HepG2 (cell line): ENCODE data around the gene OR4X2. TPM values are rescaled to one million over a fixed set of nuclear protein-coding genes. Genes with fewer than 3 reads are reported as not detected.

Experiments
- ATAC-seq: fragments of 200-7000 bp; cut with Tn5 transposase; 3 replicates; pipeline ENCODE4 v1.9.1; 2020; ENCODE audit warnings: mild to moderate bottlenecking, moderate library complexity
- BruUV-seq: library from RNA; stranded (reverse); fragments of 400-500 nt; replicated peaks from 2 replicates; lab custom pipeline; 2021; lab: Mats Ljungman, UMichigan
- CTCF ChIA-PET: fragments of 300-600 bp; formaldehyde crosslinking; extraction: SDS; loops from one replicate; lab custom pipeline; 2021; ENCODE audit warnings: low total read pairs, inconsistent platforms, low intra/inter-chr PET ratio; lab: Yijun Ruan, JAX
- POLR2A ChIA-PET: fragments of 350-600 bp; sonication (Branson Sonifier 250); formaldehyde crosslinking; loops from one replicate; lab custom pipeline; 2020; ENCODE audit warnings: antibody characterized with exemption, inconsistent platforms; lab: Yijun Ruan, JAX
- DNase-seq: peaks from one replicate; pipeline ENCODE4 v3.0.0-alpha.2; 2015; ENCODE audit warnings: low spot score
- FAIRE-seq: peaks from 3 replicates; lab custom pipeline; 2011; peaks lifted over from hg19 to GRCh38; lab: Jason Lieb, UNC
- H2AFZ ChIP-seq: one replicate; pipeline ENCODE4 v1.6.1; 2011; ENCODE audit warnings: low read length, inconsistent platforms
- H3K27ac ChIP-seq: fragments of 300-600 bp; 3 replicates; pipeline ENCODE4 v1.8.0; 2011; ENCODE audit warnings: mixed run types, mild to moderate bottlenecking, mixed read lengths, low read length, inconsistent platforms; ENCODE audit not compliant: insufficient read depth; ENCODE audit errors: extremely low read length
- H3K27me3 ChIP-seq, 2 experiments: fragments of 200-600 bp in 1 of 2; 2 replicates in 1 of 2; 3 replicates in 1 of 2; pipeline versions ENCODE4 v1.6.0 to v1.8.0; 2011; ENCODE audit warnings: low read length in 2 of 2, mild to moderate bottlenecking in 2 of 2, moderate library complexity in 2 of 2, inconsistent platforms in 1 of 2; ENCODE audit not compliant: insufficient read depth in 2 of 2, control insufficient read depth in 1 of 2
- H3K36me3 ChIP-seq, 2 experiments: fragments of 200-600 bp in 1 of 2; replicated peaks in 1 of 2; 2 replicates in 1 of 2; 3 replicates in 1 of 2; pipeline versions ENCODE4 v1.5.1 to v1.8.0; 2011; ENCODE audit warnings: low read length in 2 of 2, inconsistent platforms in 1 of 2; ENCODE audit not compliant: insufficient read depth in 2 of 2, control insufficient read depth in 1 of 2
- H3K4me1 ChIP-seq: 2 replicates; pipeline ENCODE4 v1.5.1; 2012; ENCODE audit warnings: low read length, inconsistent platforms; ENCODE audit not compliant: insufficient read depth
- H3K4me2 ChIP-seq: 2 replicates; pipeline ENCODE4 v1.6.0; 2011; ENCODE audit warnings: low read depth, low read length, inconsistent platforms
- H3K4me3 ChIP-seq, 3 experiments: fragments of 200-600 bp in 1 of 3; sonication (generic), shearing (Covaris generic) in 1 of 3; replicated peaks in 1 of 3; 2 replicates each; pipeline ENCODE4 v1.5.1; 2011 to 2016; ENCODE audit warnings: low read length in 3 of 3, inconsistent platforms in 2 of 3, low read depth in 2 of 3, mild to moderate bottlenecking in 2 of 3, control low read depth in 1 of 3, mixed read lengths in 1 of 3; ENCODE audit not compliant: insufficient read depth in 1 of 3
- H3K79me2 ChIP-seq: one replicate; pipeline ENCODE4 v1.6.1; 2011; ENCODE audit warnings: low read length, inconsistent platforms; ENCODE audit not compliant: insufficient read depth
- H3K9ac ChIP-seq: 2 replicates; pipeline ENCODE4 v1.6.0; 2011; ENCODE audit warnings: mild to moderate bottlenecking, low read depth, low read length, inconsistent platforms; ENCODE audit not compliant: insufficient read depth
- H3K9me3 ChIP-seq: 2 replicates; pipeline ENCODE4 v1.5.1; 2012; ENCODE audit warnings: mild to moderate bottlenecking, low read length
- H4K20me1 ChIP-seq: 2 replicates; pipeline ENCODE4 v1.6.0; 2011; ENCODE audit warnings: inconsistent platforms, mild to moderate bottlenecking, low read length, moderate library complexity; ENCODE audit not compliant: insufficient read depth
- ATF4 ChIP-seq, 2 experiments: fragments of 450-650 bp in 1 of 2; sonication (generic) in 1 of 2; formaldehyde crosslinking; IDR thresholded peaks; 2 replicates each; pipeline versions ENCODE4 v1.5.0 to v1.8.0; 2020 to 2022; ENCODE audit warnings: mild to moderate bottlenecking in 1 of 2, missing genetic modification reagents in 1 of 2
- KDM6A ChIP-seq: IDR thresholded peaks from 2 replicates; pipeline ENCODE4 v1.6.1; 2016; ENCODE audit warnings: low read depth
- NCOR1 ChIP-seq: fragments of 200-600 bp; sonication (generic); IDR thresholded peaks from 2 replicates; pipeline ENCODE4 v1.7.0; 2017; ENCODE audit warnings: antibody characterized with exemption, low read length, borderline replicate concordance
- REXO4 ChIP-seq: sonication (generic); formaldehyde crosslinking; IDR thresholded peaks from 2 replicates; pipeline ENCODE4 v1.8.0; 2022; ENCODE audit warnings: missing genetic modification reagents, mild to moderate bottlenecking, borderline replicate concordance
- SIX4 ChIP-seq: sonication (generic); formaldehyde crosslinking; IDR thresholded peaks from 2 replicates; pipeline ENCODE4 v1.4.0; 2020; ENCODE audit warnings: missing genetic modification reagents
- YY1 ChIP-seq: IDR thresholded peaks from 2 replicates; pipeline ENCODE4 v1.6.1; 2011; ENCODE audit warnings: low read length, low read depth, moderate library complexity, mild to moderate bottlenecking; ENCODE audit not compliant: insufficient read depth, insufficient replicate concordance
- ZBTB34 ChIP-seq: sonication (generic); formaldehyde crosslinking; IDR thresholded peaks from 2 replicates; pipeline ENCODE4 v1.8.0; 2022; ENCODE audit warnings: mild to moderate bottlenecking, missing genetic modification reagents
- ZFP62 ChIP-seq: sonication (generic); formaldehyde crosslinking; IDR thresholded peaks from 2 replicates; pipeline ENCODE4 v1.4.0; 2020; ENCODE audit warnings: missing genetic modification reagents
- ZFY ChIP-seq: sonication (generic); formaldehyde crosslinking; IDR thresholded peaks from 2 replicates; pipeline ENCODE4 v1.4.0; 2020; ENCODE audit warnings: missing genetic modification reagents
- ZKSCAN1 ChIP-seq: fragments of 150-350 bp; IDR thresholded peaks from 2 replicates; pipeline ENCODE4 v1.6.1; 2014; ENCODE audit warnings: low read length
- ZMYM3 ChIP-seq: sonication (generic); formaldehyde crosslinking; IDR thresholded peaks from 2 replicates; pipeline ENCODE4 v1.5.1; 2020; ENCODE audit warnings: mild to moderate bottlenecking, missing genetic modification reagents
- ZNF512B ChIP-seq: sonication (generic); formaldehyde crosslinking; IDR thresholded peaks from 2 replicates; pipeline ENCODE4 v1.5.1; 2020; ENCODE audit warnings: missing genetic modification reagents, mild to moderate bottlenecking, borderline replicate concordance
- ZNF724P ChIP-seq: sonication (generic); formaldehyde crosslinking; IDR thresholded peaks from 2 replicates; pipeline ENCODE4 v1.8.0; 2022; ENCODE audit warnings: missing genetic modification reagents, borderline replicate concordance
- ZNF883 ChIP-seq: sonication (generic); formaldehyde crosslinking; IDR thresholded peaks from 2 replicates; pipeline ENCODE4 v1.5.1; 2020; ENCODE audit warnings: mild to moderate bottlenecking, missing genetic modification reagents; ENCODE audit errors: not compliant biosample characterization
- WGBS: methylation state at CpG from one replicate; pipeline ENCODE4 v1.1.6; 2017; ENCODE audit warnings: low lambda C conversion rate; 5-methylcytosine and 5-hydroxymethylcytosine counted together
- in situ Hi-C: cut with HindIII; loops from 2 replicates; pipeline ENCODE4 v1.10.0; 2017; ENCODE audit warnings: low pct_unique_long_range_greater_than_20kb; ENCODE audit not compliant: extremely low pct_ligation_motif_present
- intact Hi-C: fragments of 100-400 bp; cut with micrococcal nuclease; formaldehyde crosslinking; loops from one replicate; pipeline ENCODE4 v1.10.0; 2022; ENCODE audit not compliant: unreplicated experiment
- polyA plus RNA-seq, 8 experiments: library from polyadenylated mRNA; depleted of rRNA in 3 of 8; stranded (reverse) in 7 of 8; unstranded in 1 of 8; fragments of >200 nt; fragmentation: Illumina TruSeq in 4 of 8; extraction: Trizol in 4 of 8; gene quantifications; 2 replicates each; pipeline versions ENCODE4 v1.2.1 to v1.2.3, GENCODE V29; 2011 to 2016; ENCODE audit warnings: low read depth in 4 of 8, missing spikeins in 1 of 8, mixed read lengths in 1 of 8; ENCODE audit not compliant: insufficient read depth in 1 of 8
- total RNA-seq, 5 experiments: library from RNA; depleted of rRNA; stranded (reverse); fragments of >200 nt; fragmentation: Illumina TruSeq; extraction: Trizol; gene quantifications; 2 replicates each; pipeline ENCODE4 v1.2.3, GENCODE V29; 2016; ENCODE audit warnings: low read depth in 1 of 5

The OR4X2 gene
- total and polyA plus RNA-seq, 2 of the 13 experiments (the other 11 are each of a cell fraction or from before 2014, with no cell fraction given), result not detected

GRCh38 chr11:48248902-48249301, 4.0 kb downstream of the OR4X2 start:
- Histone ChIP-seq H3K27ac (no peak overlapping the region), H3K4me2 (no peak overlapping the region), H3K27me3 (no peaks in the 10 kb centered on the region), H3K4me1 (no peaks in the 10 kb centered on the region), H3K4me3 (no peak overlapping the region), H3K9me3 (peaks cover 7% of the 10 kb centered on the region), H3K36me3 (no peaks in the 10 kb centered on the region), H4K20me1 (no peaks in the 10 kb centered on the region), H3K79me2 (no peaks in the 10 kb centered on the region), H2AFZ (no peak overlapping the region), H3K9ac (no peak overlapping the region)
- BruUV-seq, result no TSS peak
- no peak for ATAC-seq
- POLR2A ChIA-PET, result no interaction called here
- intact Hi-C loops, result no loop called here
- no peak for DNase-seq
- FAIRE-seq, result no peak
- CTCF ChIA-PET, result no interaction called here
- in situ Hi-C loops, result no loop called here
- 0% methylated on average over 1 of the region's 1 CpG for WGBS
- TF ChIP-seq NCOR1, result no peak
- no peak for TF ChIP-seq ZFP62 (CRISPR knock-in tag)

- no peak for DNase-seq
- no peak overlapping the region for H3K9ac ChIP-seq
- H3K79me2 ChIP-seq, result no peaks in the 10 kb centered on the region
- no peak overlapping the region for H2AFZ ChIP-seq
- H3K4me1 ChIP-seq, result no peaks in the 10 kb centered on the region
- H3K27ac ChIP-seq, result no peak overlapping the region
- H3K4me3 ChIP-seq, result no peak overlapping the region
- in situ Hi-C loops, result loop anchor here (25.0 kb wide), 1 partner anchor 101 kb away; the partner anchor contains the start of gene OR4C5
- no peak for ATAC-seq
- POLR2A ChIA-PET, result no interaction called here
- CTCF ChIA-PET, result no interaction called here
- no peaks in the 10 kb centered on the region for H3K36me3 ChIP-seq
- BruUV-seq, result no TSS peak
- no peak overlapping the region for H3K4me2 ChIP-seq
- intact Hi-C loops, result no loop called here
- FAIRE-seq, result no peak
- no peaks in the 10 kb centered on the region for H3K9me3 ChIP-seq
- no peaks in the 10 kb centered on the region for H4K20me1 ChIP-seq
- 0% methylated on average over 2 of the region's 2 CpGs for WGBS
- H3K27me3 ChIP-seq, result no peaks in the 10 kb centered on the region
- TF ChIP-seq KDM6A (CRISPR knock-in tag) (no peak), ATF4 (CRISPR knock-in tag; IDR thresholded peaks at IDR 0.05) (no peak), ZNF512B (no peak), ZBTB34 (CRISPR knock-in tag) (no peak), ZMYM3 (CRISPR knock-in tag) (no peak), ZNF883 (CRISPR knock-in tag) (no peak), SIX4 (CRISPR knock-in tag) (no peak), REXO4 (CRISPR knock-in tag) (no peak), ZKSCAN1 (no peak), YY1 (no peak), ZNF724P (CRISPR knock-in tag) (no peak), ZFY (no peak)
Measured at GRCh38 chr11:48261600-48261999, 16.7 kb downstream of the OR4X2 start.
